Liver (tissue), 9 donors: ENCODE results near the gene B3GALNT1. TPM values are rescaled to one million over a fixed set of nuclear protein-coding genes. Genes with fewer than 3 reads are reported as not detected.

ENCODE experiments used
- DNase-seq: peaks from one replicate; pipeline ENCODE4 v3.0.0-alpha.2; 2017; ENCODE audit warnings: low spot score
- H3K27ac ChIP-seq, 2 donors: one replicate each; pipeline ENCODE4 v1.7.0; 2013; ENCODE audit warnings: inconsistent platforms in 2 of 2, low read length in 2 of 2, control low read depth in 1 of 2, low read depth in 1 of 2, mild to moderate bottlenecking in 1 of 2
- H3K27me3 ChIP-seq, 4 donors: one replicate each; pipeline versions ENCODE4 v1.6.1 to v1.7.0; 2013; ENCODE audit warnings: low read length in 3 of 4, inconsistent platforms in 1 of 4, mild to moderate bottlenecking in 1 of 4, moderate library complexity in 1 of 4; ENCODE audit not compliant: control insufficient read depth in 4 of 4, insufficient read depth in 4 of 4
- H3K36me3 ChIP-seq, 4 donors: one replicate each; pipeline versions ENCODE4 v1.6.1 to v1.7.0; 2013; ENCODE audit warnings: low read length in 3 of 4, mild to moderate bottlenecking in 3 of 4, low read depth in 1 of 4, moderate library complexity in 1 of 4; ENCODE audit not compliant: control insufficient read depth in 4 of 4, insufficient read depth in 3 of 4
- H3K4me1 ChIP-seq, 4 donors: one replicate each; pipeline versions ENCODE4 v1.6.1 to v1.7.0; 2013; ENCODE audit warnings: low read length in 3 of 4, mild to moderate bottlenecking in 3 of 4, moderate library complexity in 1 of 4; ENCODE audit not compliant: control insufficient read depth in 4 of 4, insufficient read depth in 4 of 4
- H3K4me3 ChIP-seq, 3 donors: one replicate each; pipeline versions ENCODE4 v1.6.1 to v1.7.0; 2013; ENCODE audit warnings: low read length in 3 of 3, control low read depth in 1 of 3, low read depth in 1 of 3, mild to moderate bottlenecking in 1 of 3
- H3K9ac ChIP-seq, 2 donors: one replicate each; pipeline ENCODE4 v1.7.0; 2013; ENCODE audit warnings: low read length in 2 of 2, mild to moderate bottlenecking in 2 of 2, moderate library complexity in 2 of 2, control low read depth in 1 of 2, low read depth in 1 of 2
- H3K9me3 ChIP-seq, 4 donors: one replicate each; pipeline versions ENCODE4 v1.6.1 to v1.7.0; 2013; ENCODE audit warnings: low read length in 3 of 4; ENCODE audit not compliant: control insufficient read depth in 4 of 4
- ATF3 ChIP-seq: IDR thresholded peaks from 2 replicates; pipeline ENCODE4 v1.6.1; 2016; ENCODE audit warnings: antibody characterized with exemption
- CTCF ChIP-seq: fragments of 150-350 bp; IDR thresholded peaks from 2 replicates; pipeline ENCODE4 v1.5.1; 2017; ENCODE audit warnings: improper control_type of control experiment, low read depth, low read length; ENCODE audit not compliant: missing input control
- EGR1 ChIP-seq, 2 donors: IDR thresholded peaks; 2 replicates each; pipeline ENCODE4 v1.6.1; 2016 to 2018; ENCODE audit warnings: antibody characterized with exemption in 2 of 2, low read depth in 2 of 2
- FOXA1 ChIP-seq: IDR thresholded peaks from 2 replicates; pipeline ENCODE4 v1.6.1; 2016; ENCODE audit warnings: antibody characterized with exemption
- FOXA2 ChIP-seq: IDR thresholded peaks from 2 replicates; pipeline ENCODE4 v1.6.1; 2016; ENCODE audit warnings: antibody characterized with exemption
- GABPA ChIP-seq, 2 donors: IDR thresholded peaks in 1 of 2; conservative IDR thresholded peaks in 1 of 2; 2 replicates each; pipeline ENCODE4 v1.6.1; 2016; ENCODE audit warnings: antibody characterized with exemption in 2 of 2, mild to moderate bottlenecking in 1 of 2, moderate library complexity in 1 of 2
- HNF4A ChIP-seq, 2 donors: conservative IDR thresholded peaks; 2 replicates each; pipeline ENCODE4 v1.6.1; 2016; ENCODE audit warnings: antibody characterized with exemption in 2 of 2, mild to moderate bottlenecking in 2 of 2
- HNF4G ChIP-seq: IDR thresholded peaks from 2 replicates; pipeline ENCODE4 v1.6.1; 2016; ENCODE audit warnings: antibody characterized with exemption
- JUND ChIP-seq, 2 donors: IDR thresholded peaks; 2 replicates each; pipeline ENCODE4 v1.6.1; 2016; ENCODE audit warnings: antibody characterized with exemption in 2 of 2
- MAX ChIP-seq: IDR thresholded peaks from 2 replicates; pipeline ENCODE4 v1.6.1; 2016; ENCODE audit warnings: antibody characterized with exemption
- NR2F2 ChIP-seq: IDR thresholded peaks from 2 replicates; pipeline ENCODE4 v1.6.1; 2016; ENCODE audit warnings: antibody characterized with exemption
- REST ChIP-seq: IDR thresholded peaks from 2 replicates; pipeline ENCODE4 v1.6.1; 2016; ENCODE audit warnings: antibody characterized with exemption, mild to moderate bottlenecking
- RXRA ChIP-seq, 2 donors: IDR thresholded peaks; 2 replicates each; pipeline ENCODE4 v1.6.1; 2017 to 2018; ENCODE audit warnings: antibody characterized with exemption in 2 of 2, mild to moderate bottlenecking in 1 of 2
- SP1 ChIP-seq: IDR thresholded peaks from 2 replicates; pipeline ENCODE4 v1.6.1; 2018; ENCODE audit warnings: antibody characterized with exemption, mild to moderate bottlenecking
- YY1 ChIP-seq: IDR thresholded peaks from 2 replicates; pipeline ENCODE4 v1.6.1; 2016; ENCODE audit warnings: antibody characterized with exemption, mild to moderate bottlenecking
- WGBS: extraction: QIAGEN DNeasy Blood & Tissue Kit; methylation state at CpG from one replicate; pipeline ENCODE4 v1.1.7; 2013; 5-methylcytosine and 5-hydroxymethylcytosine counted together
- polyA plus RNA-seq, 2 donors: library from polyadenylated mRNA; stranded (reverse) in 1 of 2; unstranded in 1 of 2; fragments of 200-250 nt in 1 of 2; fragments of >200 nt in 1 of 2; fragmentation: Nextera tagmentation in 1 of 2; extraction: Ambion mirVana in 1 of 2; gene quantifications; one replicate each; pipeline versions ENCODE4 v1.2.1 to v1.2.3, GENCODE V29; 2013 to 2015
- total RNA-seq, 2 donors: library from RNA; depleted of rRNA; stranded (reverse); fragments of >200 nt; gene quantifications; one replicate each; pipeline ENCODE4 v1.2.3, GENCODE V29; 2014
- donor health status: healthy.
- donor health status: healthy.
- donor health status: healthy.
- donor health status: healthy.
- donor health status: healthy.

The B3GALNT1 gene
- total and polyA plus RNA-seq, 4 donors = 0.56 to 23.7 (median 1.00) TPM

GRCh38 chr3:161050935-161051334 lies 54.2 kb downstream of the B3GALNT1 start:
- no peaks in the 10 kb centered on the region for H3K36me3 ChIP-seq
- H3K4me1 ChIP-seq = no peaks in the 10 kb centered on the region
- H3K9me3 ChIP-seq = no peaks in the 10 kb centered on the region
- 92% methylated on average over 3 of the region's 3 CpGs for WGBS
- H3K4me3 ChIP-seq = no peak overlapping the region
- TF ChIP-seq HNF4G (no peak), REST (no peak), JUND (IDR thresholded peaks at IDR 0.05) (no peak), ATF3 (no peak), FOXA2 (no peak), EGR1 (IDR thresholded peaks at IDR 0.05; ENCODE audit: low read depth in 2 of 2) (no peak)
- H3K27me3 ChIP-seq = no peaks in the 10 kb centered on the region
- H3K9ac ChIP-seq = no peak overlapping the region
- DNase-seq = no peak
- no peak overlapping the region for H3K27ac ChIP-seq

- H3K27ac ChIP-seq = no peak overlapping the region
- H3K36me3 ChIP-seq = no peaks in the 10 kb centered on the region
- DNase-seq = no peak
- H3K9me3 ChIP-seq = no peaks in the 10 kb centered on the region
- H3K4me3 ChIP-seq = no peak overlapping the region
- H3K4me1 ChIP-seq = no peaks in the 10 kb centered on the region
- 63% methylated on average over 4 of the region's 4 CpGs for WGBS
- no peak for TF ChIP-seq FOXA1
- TF ChIP-seq HNF4A (conservative IDR thresholded peaks at IDR 0.05) = no peak
- TF ChIP-seq CTCF = no peak
- no peak for TF ChIP-seq ATF3
- TF ChIP-seq GABPA (IDR thresholded peaks at IDR 0.05 in 1 of 2, conservative IDR thresholded peaks at IDR 0.05 in 1 of 2) = no peak
- H3K9ac ChIP-seq = no peak overlapping the region
- no peaks in the 10 kb centered on the region for H3K27me3 ChIP-seq
Observed at GRCh38 chr3:161049683-161050248, 55.4 kb downstream of the B3GALNT1 start.

GRCh38 chr3:161043336-161044035 lies 61.7 kb downstream of the B3GALNT1 start:
- no peaks in the 10 kb centered on the region for H3K9me3 ChIP-seq
- no peaks in the 10 kb centered on the region for H3K36me3 ChIP-seq
- H3K4me1 ChIP-seq = peaks cover 5 to 11% (median 8%) of the 10 kb centered on the region in 4 donors
- no peak for DNase-seq
- no peaks in the 10 kb centered on the region for H3K27me3 ChIP-seq
- no peak overlapping the region for H3K9ac ChIP-seq
- 93% methylated on average over 5 of the region's 5 CpGs for whole genome bisulfite sequencing
- no peak overlapping the region for H3K27ac ChIP-seq
- no peak overlapping the region for H3K4me3 ChIP-seq
- TF ChIP-seq FOXA1 (no peak), REST (no peak), MAX (no peak), YY1 (no peak), RXRA (IDR thresholded peaks at IDR 0.05) (no peak), FOXA2 (no peak), EGR1 (IDR thresholded peaks at IDR 0.05; ENCODE audit: low read depth in 2 of 2) (no peak), ATF3 (no peak), HNF4G (no peak), NR2F2 (no peak), SP1 (no peak)
